GM19043 (cell line): ENCODE data around the gene COQ9.

ENCODE experiments used
- ATAC-seq: cut with Tn5 transposase; IDR thresholded peaks from one replicate; pipeline ENCODE4 v1.9.1; 2021; ENCODE audit warnings: low read depth; ENCODE audit not compliant: unreplicated experiment

COQ9 gene

DNA sequence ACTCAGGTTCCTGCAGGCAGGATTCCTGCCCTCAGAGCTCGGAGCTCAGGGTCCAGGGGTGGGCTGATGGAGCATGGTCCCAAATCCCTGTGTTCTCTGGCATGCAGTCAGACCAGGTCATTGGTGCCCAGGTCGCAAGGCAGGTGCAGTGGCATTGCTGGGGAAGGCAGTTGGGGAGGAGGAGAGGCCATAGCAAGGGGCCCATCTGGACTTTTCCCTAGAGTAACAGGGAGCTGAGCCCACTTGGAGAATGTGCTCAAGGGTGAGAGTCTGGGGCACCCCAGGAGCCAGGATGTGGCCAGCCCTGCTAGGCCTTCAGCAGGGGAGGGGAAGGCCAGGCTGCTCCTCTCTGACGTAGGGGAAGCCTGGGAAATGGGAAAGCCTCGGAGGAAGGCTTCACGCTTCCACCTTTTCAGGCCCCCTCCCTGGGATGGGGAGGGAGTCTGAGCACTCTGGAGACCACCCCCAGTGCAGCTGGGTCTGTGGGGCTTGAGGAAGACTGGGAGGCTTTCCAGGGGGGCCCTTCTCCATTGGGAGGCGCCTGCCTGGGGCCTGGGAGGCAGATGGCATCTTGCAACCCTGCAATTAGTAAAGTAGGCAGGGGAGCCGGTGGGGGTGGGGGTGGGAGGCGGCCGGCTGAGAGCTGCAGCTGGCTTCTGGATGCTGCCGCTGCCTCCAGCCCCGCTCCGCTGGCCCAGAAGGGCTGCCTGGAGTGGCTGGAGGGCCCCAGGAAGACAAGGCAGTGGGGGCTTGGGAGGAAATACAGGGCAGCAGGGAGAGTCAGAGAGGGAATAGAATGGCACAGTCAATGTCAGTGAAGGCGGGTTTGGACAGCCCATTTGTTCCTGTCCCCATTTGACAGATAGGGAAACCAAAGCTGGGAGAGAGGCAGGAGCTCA, 60.1 kb downstream of the COQ9 start:
- ATAC-seq: no peak

DNA sequence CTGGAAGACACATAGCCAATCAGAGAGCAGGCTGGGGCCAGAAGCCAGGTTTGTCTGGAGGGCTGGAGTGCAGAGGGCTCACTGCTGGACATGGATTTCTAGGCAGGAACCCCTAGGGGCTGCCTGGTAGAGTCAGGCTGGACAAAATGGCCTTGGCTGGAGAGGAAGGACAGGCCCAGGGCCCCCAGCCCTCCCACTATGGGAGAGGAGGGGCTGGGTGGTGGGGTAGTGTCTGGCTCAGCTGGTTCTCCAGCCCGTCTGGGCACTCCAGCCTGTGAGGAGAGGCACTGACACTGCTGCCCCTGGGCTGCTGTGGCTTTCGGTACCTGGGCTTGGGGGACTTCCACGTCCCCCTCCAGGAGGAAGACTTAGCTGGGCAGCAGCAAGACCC, 60.8 kb downstream of the COQ9 start:
- ATAC-seq: no peak

DNA sequence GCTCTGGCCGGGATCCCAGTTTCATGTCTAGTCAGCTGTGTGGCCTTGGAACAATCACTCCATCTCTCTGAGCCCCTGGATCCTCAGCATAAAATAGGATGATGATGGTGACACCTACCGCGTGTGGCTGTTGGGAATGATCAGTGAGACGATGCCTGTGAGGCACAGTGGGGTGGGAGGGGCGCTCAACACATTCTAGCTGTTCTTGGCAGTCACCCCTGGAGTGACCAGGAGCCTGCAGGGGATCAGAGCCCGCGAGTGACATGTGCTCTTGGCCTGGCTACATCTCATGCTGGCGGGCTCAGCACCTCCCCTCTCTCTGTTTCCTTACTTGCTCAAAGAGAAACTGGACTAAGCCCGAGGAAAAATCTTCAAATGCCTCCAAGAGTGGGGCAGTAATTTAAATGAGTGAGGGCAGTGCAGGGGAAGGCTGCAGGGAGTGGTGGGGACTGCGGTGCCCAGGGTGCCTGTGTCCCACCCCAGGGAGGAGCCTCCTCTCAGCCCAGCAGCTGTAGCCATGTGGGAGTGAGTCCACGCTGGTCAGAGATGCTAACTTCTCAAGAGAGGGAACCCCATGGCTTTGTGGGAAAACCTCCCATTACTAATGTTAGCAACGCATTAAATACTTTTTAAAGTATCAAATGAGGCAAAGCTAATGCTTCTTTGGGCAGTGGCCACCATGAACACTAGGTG, 62.1 kb downstream of the COQ9 start:
- no peak for ATAC-seq

DNA sequence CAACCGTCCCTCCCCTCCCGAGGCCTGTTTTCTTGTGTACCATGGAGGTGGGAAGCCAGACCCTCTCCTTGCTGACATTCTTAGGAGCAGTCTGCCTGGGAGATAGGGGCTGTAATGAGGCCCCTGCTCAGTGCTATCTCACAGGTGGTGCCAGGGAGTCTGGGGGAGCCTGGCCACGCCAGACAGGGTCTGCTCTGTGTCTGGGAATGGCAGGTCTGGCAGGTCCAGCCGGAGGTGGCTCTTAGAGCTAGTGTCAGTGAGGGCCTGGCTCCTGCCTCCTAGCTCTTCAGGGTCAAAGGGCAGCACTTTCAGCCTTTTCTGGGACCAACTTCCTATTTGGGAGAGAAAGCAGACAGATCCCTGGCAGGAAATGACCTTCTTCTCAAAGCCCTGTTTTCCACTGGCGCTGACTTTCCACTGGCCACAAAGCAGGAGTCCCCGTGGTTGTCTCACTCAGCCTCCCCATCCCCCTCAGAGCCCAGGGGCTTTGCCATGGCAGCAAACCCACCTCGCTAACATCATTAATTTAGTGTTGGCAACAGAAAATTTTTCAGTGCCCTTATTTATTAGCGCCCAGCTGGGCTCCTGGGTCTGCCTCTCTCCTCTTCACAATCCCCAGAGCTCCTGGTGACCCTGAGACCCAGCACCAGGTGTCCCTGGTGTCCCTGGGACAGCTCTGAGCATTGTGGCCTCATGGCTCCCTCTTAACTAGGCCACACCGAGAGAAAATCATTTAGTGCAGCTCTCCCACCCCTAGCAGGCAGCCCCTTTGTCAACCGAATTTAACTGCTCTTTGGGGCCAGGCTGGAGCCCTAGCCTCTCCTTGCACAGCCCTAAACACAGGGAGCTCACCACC, 63.0 kb downstream of the COQ9 start:
- no peak for ATAC-seq
